GM19438 (cell line): Measurements from ENCODE around the gene TBC1D13.
"Not testable (repeated sequence)": the region's sequence is repeated elsewhere in the genome, so short reads cannot be mapped to it uniquely, and the experiment has no call there.

Experiments used
- ATAC-seq: cut with Tn5 transposase; IDR thresholded peaks from one replicate; pipeline ENCODE4 v1.9.1; 2021; ENCODE audit warnings: low read depth; ENCODE audit not compliant: unreplicated experiment

Gene TBC1D13

DNA sequence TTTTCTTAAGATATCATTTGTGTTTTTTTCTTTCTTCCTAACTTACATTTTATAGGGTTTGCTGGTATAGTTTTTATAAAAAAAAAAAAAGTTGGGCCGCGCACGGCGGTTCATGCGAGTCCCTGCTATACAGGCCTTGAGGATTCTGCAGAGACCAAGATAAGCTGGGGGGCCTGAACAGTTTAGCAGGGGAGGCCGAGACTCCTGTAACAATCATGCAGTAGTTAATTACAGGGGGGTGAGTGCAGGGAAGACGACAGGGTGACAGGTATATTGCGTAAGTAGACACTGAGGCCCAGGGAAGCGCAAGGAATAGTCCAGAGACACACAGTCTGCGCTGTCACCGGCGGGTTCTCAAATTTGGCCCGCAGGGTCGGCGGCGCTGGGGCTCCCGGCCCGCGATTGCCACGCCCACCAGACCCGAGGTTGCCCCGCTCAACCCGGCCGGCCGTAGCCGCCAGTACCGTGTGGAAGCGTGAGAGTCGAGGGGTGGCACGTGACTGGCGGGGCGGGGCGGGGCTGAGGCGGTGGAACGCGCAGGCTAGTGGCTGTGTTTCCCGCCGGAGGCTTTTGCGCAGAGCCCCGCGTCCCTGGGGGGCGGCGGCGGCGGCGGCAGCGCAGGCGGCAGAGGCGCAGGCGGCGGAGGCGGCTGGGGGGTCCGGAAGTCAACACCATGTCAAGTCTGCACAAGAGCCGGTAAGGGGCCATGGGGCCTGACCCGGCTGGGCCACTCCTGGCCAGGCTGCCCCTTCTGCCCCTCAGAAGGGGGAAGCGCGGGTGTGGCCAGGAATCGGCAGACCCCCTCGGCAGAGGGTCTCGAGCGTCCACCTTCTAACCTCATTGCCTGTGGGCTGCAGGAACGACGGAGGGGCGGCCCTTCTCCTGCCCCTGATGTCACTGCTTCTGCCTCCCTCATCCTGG lies at the start of gene TBC1D13:
TSS of gene TBC1D13 (plus strand) at position 573 of the 921 bp plus-strand sequence. CDS start at position 674, 101 bp downstream.
- ATAC-seq: peak; percentile 73

DNA sequence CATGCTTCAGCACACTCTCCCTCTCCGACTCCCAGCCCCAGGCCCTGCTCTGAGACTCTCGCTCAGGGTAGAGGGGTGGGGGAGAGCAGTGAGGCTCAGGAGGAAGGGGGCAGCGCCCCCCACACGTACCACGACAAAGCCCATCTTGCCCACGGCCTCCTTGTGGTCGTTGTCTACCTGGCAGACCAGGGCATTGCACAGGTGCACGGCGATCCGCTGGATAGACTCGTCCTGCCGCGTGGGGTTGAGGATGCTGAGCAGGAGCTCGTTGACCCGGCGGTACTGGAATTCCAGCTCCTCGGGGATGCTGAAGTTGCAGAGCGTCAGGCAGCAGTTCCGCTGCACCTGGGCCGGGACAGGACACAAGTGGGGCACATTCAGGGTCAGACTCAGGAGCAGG lies 44.7 kb upstream of the TBC1D13 start:
- ATAC-seq: no peak

DNA sequence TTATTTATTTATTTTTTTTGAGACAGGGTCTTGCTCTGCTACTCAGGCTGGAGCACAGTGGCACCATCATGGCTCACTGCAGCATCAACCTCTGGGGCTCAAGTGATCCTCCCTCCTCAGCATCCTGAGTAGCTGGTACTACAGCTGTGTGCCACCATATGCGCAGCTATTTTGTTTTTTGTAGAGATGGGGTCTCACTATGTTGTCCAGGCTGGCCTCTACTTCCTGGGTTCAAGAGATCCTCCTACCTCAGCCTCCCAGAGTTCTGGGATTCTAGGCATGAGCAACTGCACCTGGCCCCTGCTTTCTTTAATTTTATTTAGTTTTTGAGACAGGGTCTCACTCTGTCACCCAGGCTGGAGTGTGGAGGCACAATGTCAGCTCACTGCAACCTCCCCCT lies 43.6 kb upstream of the TBC1D13 start:
- ATAC-seq: no peak

- no peak for ATAC-seq
Observed at GRCh38 chr9:128747241-128747640, 39.8 kb upstream of the TBC1D13 start.

DNA sequence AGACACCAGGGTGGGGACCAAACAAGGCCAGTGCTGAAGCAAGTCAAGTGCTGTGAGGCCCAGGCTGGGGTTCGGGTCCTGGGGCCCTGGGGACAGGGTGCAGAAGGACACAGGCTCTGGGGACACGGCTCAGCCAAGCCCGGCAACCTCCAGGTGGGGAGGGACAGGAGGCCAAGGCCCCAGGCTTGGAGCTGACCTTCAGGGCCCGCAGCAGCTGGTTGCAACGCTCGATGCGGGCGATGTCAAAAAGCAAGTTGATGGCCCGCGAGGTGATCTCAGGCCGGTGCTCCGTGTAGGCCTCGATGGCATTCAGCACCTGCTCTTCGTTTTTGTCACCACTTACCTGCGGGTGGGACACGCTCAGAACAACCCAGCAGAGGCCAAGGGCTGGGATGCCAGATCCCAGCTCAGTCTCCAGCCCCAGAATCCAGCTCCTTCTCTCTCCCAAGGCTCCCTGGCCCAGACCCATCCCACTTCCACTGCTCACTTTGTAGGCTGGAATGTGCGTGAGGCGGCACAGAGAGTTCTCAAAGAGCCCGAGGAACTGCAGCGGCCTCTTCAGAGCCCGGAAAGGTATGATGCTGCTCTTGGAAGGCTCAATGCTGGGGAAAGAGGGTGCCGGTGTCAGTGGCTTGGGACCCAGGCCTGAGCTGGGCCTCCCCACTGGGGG lies 36.0 kb upstream of the TBC1D13 start:
- no peak for ATAC-seq

DNA sequence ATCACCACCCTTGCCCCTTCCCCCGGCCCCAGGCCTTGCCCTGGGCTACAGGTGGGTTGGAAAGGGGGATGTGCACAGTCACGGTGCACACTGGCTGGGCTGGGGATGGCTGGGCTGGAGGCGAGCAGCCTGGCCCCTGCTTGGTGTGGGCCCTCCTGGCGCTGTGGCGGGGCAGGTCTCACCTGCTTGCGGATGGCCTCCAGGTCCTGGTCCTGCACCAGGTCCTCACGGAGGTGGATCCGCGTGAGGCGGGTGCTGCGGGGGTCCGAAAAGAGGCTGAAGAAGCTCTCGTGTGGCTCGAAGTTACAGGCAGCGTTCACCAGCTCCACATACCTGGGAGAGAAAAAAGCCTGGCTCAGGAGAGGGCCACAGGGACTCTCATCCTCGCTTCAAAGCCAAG lies 33.4 kb upstream of the TBC1D13 start:
- ATAC-seq: no peak

DNA sequence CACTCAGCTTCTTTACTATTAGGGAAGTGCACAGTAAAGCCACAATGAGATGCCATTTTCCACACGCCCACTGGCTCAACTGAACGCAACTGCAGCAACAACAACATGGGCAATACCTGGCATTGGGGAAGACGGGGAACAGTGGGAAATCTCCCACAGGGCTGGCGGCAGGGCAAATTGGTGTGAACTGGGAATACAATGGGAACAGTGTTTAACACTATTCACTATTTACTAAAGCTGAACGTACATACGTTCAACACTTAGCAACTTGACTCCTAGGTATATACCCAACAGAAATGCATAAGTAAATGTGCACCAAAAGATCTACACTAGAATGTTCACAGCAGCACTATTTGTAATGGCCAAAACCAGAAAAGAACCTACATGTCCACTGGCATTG lies 29.5 kb upstream of the TBC1D13 start:
- ATAC-seq: no peak

- no peak for ATAC-seq
Observed at GRCh38 chr9:128762671-128763449, 24.2 kb upstream of the TBC1D13 start.

DNA sequence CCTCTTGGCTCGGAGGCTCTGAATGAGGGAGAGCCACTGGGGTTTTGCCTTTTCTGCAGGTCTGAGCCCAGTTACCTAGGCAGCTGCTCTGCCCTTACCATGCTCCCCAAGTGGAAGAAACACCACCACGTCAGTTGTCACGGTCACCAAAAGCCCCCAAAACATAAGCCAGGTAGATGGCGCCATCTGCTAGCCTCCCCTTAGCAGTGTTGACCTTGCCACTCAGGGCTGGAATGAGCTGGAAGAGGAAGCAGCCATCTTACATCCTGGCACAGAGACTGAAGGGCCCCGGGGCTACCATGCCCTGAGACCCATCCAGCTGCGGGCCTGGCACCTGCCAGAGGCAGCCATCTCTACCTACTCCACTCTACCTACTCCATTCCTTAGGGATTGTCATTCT lies 22.7 kb upstream of the TBC1D13 start:
- ATAC-seq: no peak

GRCh38 chr9:128765499-128765898 lies 21.6 kb upstream of the TBC1D13 start:
- no peak for ATAC-seq

GRCh38 chr9:128768606-128769005 lies 18.4 kb upstream of the TBC1D13 start:
- ATAC-seq: no peak

GRCh38 chr9:128770286-128771030 lies 16.6 kb upstream of the TBC1D13 start:
- ATAC-seq: no peak

DNA sequence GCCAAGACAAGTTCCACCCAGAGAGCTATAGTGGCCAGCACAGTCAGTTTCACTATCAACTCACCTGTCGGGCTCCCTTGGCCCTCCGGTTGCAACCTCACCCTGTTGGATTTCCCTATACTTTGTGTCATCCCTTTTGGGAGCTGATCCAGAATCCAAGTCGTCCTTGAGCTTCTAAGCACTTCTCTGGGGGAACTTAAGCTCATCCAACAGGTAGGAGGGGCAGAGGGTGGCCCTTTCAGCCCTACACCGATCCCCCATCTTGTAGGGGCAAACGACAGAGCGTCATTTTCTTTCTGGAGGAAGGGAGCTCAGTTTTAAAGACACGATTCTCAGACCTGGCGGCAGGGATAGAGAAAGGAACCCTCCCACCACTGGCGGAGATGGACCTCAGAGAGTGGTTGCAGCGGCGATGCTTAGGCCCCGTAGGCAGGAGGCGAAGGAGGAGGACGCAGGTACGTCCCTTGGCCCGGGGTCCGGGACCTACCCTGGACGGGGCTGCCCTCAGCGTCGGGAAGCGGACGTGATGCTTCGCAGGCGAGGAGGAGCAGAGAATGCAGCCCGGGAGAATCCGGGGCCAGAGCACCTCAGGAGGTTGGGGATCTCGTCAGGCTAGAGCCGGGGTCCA lies 15.8 kb upstream of the TBC1D13 start:
- ATAC-seq: peak; percentile 11

- peak; percentile 85 for ATAC-seq
Observed at GRCh38 chr9:128771745-128772519, 15.1 kb upstream of the TBC1D13 start, which contains the start of gene ZER1. Gene ZER1 (minus strand): TSS chr9:128771927. CDS start chr9:128755565, 16,362 bp downstream.

GRCh38 chr9:128773049-128773448 lies 14.0 kb upstream of the TBC1D13 start:
- ATAC-seq: no peak

GRCh38 chr9:128774804-128775203 lies 12.2 kb upstream of the TBC1D13 start:
- no peak for ATAC-seq

DNA sequence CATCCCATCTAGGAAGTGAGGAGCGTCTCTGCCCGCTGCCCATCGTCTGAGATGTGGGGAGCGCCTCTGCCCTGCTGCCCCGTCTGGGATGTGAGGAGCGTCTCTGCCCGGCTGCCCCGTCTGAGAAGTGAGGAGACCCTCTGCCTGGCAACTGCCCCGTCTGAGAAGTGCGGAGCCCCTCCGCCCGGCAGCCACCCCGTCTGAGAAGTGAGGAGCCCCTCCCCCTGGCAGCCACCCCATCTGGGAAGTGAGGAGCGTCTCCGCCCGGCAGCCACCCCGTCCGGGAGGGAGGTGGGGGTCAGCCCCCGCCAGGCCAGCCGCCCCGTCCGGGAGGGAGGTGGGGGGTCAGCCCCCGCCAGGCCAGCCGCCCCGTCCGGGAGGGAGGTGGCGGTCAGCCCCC lies 7.0 kb upstream of the TBC1D13 start:
- ATAC-seq: not testable (repeated sequence)

DNA sequence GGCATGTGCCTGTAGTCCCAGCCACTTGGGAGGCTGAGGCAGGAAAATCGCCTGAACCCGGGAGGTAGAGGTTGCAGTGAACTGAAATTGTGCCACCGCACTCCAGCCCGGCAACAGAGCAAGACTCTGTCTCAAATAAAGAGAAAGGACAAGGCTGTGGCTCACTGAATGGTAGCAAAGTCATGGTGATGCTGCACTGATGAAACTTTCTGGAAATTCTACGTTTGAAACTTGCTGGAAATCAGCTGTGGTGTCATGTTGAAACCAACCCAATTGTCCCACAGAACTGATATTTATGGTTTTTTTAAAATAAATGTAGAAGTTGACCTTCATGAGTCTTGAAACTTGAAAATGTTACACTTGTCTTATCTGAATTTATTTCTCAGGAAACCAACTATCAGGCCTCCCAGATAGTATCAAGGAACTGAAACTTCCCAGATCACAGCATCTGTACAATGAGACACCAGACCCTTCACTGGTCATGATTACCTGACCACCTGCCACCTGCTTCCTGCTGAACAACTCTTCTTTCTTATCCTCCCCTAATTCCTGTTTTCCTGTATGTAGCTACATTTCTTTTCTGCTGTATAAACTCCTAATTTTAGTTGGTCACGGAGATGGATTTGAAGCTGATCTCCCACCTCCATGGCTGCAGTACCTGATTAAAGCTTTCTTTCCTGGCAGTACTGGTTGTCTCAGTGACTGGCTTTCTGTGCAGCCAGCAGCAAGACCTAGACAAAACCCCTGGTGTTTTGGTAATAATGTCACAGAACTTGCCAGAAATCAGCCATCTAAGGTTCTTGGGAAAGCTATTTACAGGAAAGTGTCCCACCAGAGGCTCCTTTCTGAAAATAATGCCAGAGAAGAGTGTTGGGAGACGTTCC lies 5.6 kb upstream of the TBC1D13 start:
- ATAC-seq: no peak
